SK-N-SH (cell line): ENCODE measurements around the gene MCM5. TPM values are rescaled to one million over a fixed set of nuclear protein-coding genes. Genes with fewer than 3 reads are reported as not detected.

Source experiments
- CTCF ChIA-PET: fragments of 300-600, 350-600 bp; formaldehyde crosslinking; extraction: SDS; loops from one replicate; lab custom pipeline; 2021; lab: Yijun Ruan, JAX
- POLR2A ChIA-PET: fragments of 350-600 bp; sonication (Branson Sonifier 250); formaldehyde crosslinking; extraction: SDS; loops from one replicate; lab custom pipeline; 2020; ENCODE audit warnings: antibody characterized with exemption, inconsistent platforms; lab: Yijun Ruan, JAX
- DNase-seq: peaks from one replicate; pipeline ENCODE4 v3.0.0; 2012
- H2AFZ ChIP-seq: fragments of 200-600 bp; sonication (generic); 2 replicates; pipeline ENCODE4 v1.8.1; 2016; ENCODE audit warnings: antibody characterized with exemption, mild to moderate bottlenecking, low read depth
- H3F3A ChIP-seq: fragments of 200-600 bp; sonication (generic); replicated peaks from 2 replicates; pipeline ENCODE3; 2016; ENCODE audit warnings: antibody characterized with exemption, mild to moderate bottlenecking; ENCODE audit not compliant: insufficient read depth
- H3K27ac ChIP-seq, 2 experiments: fragments of 200-500 bp in 1 of 2; fragments of 200-600 bp in 1 of 2; sonication (Bioruptor generic) in 1 of 2; sonication (generic), shearing (Covaris generic) in 1 of 2; 2 replicates each; pipeline versions ENCODE4 v1.5.1 to v1.6.1; 2014 to 2016; ENCODE audit warnings: low read depth in 2 of 2, inconsistent platforms in 1 of 2, low read length in 1 of 2, mild to moderate bottlenecking in 1 of 2, mixed read lengths in 1 of 2
- H3K27me3 ChIP-seq: fragments of 200-600 bp; sonication (generic), shearing (Covaris generic); 2 replicates; pipeline ENCODE4 v1.6.1; 2016; ENCODE audit warnings: mixed run types; ENCODE audit not compliant: insufficient read depth
- H3K36me3 ChIP-seq, 2 experiments: fragments of 200-500 bp in 1 of 2; fragments of 200-600 bp in 1 of 2; sonication (Bioruptor generic) in 1 of 2; sonication (generic) in 1 of 2; replicated peaks in 1 of 2; 2 replicates each; pipeline versions ENCODE3 to v1.5.1; 2014 to 2016; ENCODE audit warnings: low read length in 1 of 2, mild to moderate bottlenecking in 1 of 2; ENCODE audit not compliant: insufficient read depth in 2 of 2, control insufficient read depth in 1 of 2
- H3K4me1 ChIP-seq, 2 experiments: fragments of 200-500 bp in 1 of 2; fragments of 200-600 bp in 1 of 2; sonication (Bioruptor generic) in 1 of 2; sonication (generic), shearing (Covaris generic) in 1 of 2; 2 replicates each; pipeline versions ENCODE4 v1.5.1 to v1.6.1; 2014 to 2016; ENCODE audit warnings: low read depth in 1 of 2, low read length in 1 of 2, mixed run types in 1 of 2; ENCODE audit not compliant: insufficient read depth in 2 of 2, control insufficient read depth in 1 of 2
- H3K4me2 ChIP-seq: fragments of 200-600 bp; sonication (generic), shearing (Covaris generic); 2 replicates; pipeline ENCODE4 v1.6.1; 2017; ENCODE audit warnings: mixed run types
- H3K4me3 ChIP-seq, 2 experiments: fragments of 200-500 bp in 1 of 2; fragments of 200-600 bp in 1 of 2; sonication (Bioruptor generic) in 1 of 2; sonication (generic), shearing (Covaris generic) in 1 of 2; 2 replicates each; pipeline versions ENCODE4 v1.5.1 to v1.8.1; 2014 to 2016; ENCODE audit warnings: low read depth in 2 of 2, inconsistent platforms in 1 of 2, low read length in 1 of 2, mild to moderate bottlenecking in 1 of 2, mixed read lengths in 1 of 2, moderate library complexity in 1 of 2
- H3K79me2 ChIP-seq: fragments of 200-600 bp; sonication (generic); 2 replicates; pipeline ENCODE4 v1.8.1; 2017; ENCODE audit warnings: mild to moderate bottlenecking; ENCODE audit not compliant: insufficient read depth
- H3K9ac ChIP-seq: fragments of 200-600 bp; sonication (generic); 2 replicates; pipeline ENCODE4 v1.6.1; 2017; ENCODE audit warnings: mixed run types
- H3K9me2 ChIP-seq: fragments of 200-600 bp; sonication (generic); 2 replicates; pipeline ENCODE4 v1.6.1; 2017; ENCODE audit warnings: mixed run types
- H3K9me3 ChIP-seq: fragments of 200-600 bp; sonication (generic); 2 replicates; pipeline ENCODE4 v1.6.1; 2017; ENCODE audit warnings: mixed run types, mild to moderate bottlenecking, moderate library complexity
- H4K20me1 ChIP-seq: fragments of 200-600 bp; sonication (generic); 2 replicates; pipeline ENCODE4 v1.6.1; 2017; ENCODE audit warnings: mild to moderate bottlenecking, mixed run types; ENCODE audit not compliant: insufficient read depth
- GATA2 ChIP-seq: sonication (generic); formaldehyde crosslinking; IDR thresholded peaks from 2 replicates; pipeline ENCODE4 v1.5.0; 2020; ENCODE audit warnings: mild to moderate bottlenecking, missing genetic modification reagents
- IRF3 ChIP-seq: fragments of 150-350 bp; IDR thresholded peaks from 2 replicates; pipeline ENCODE4 v1.6.1; 2016; ENCODE audit warnings: mild to moderate bottlenecking, low read depth, low read length
- JUND ChIP-seq: IDR thresholded peaks from 2 replicates; pipeline ENCODE4 v1.4.0; 2012
- MXI1 ChIP-seq: IDR thresholded peaks from 2 replicates; pipeline ENCODE4 v1.6.1; 2012; ENCODE audit warnings: mild to moderate bottlenecking, low read depth, low read length, improper control_type of control experiment
- NFIC ChIP-seq: IDR thresholded peaks from 2 replicates; pipeline ENCODE4 v1.4.0; 2012; ENCODE audit warnings: borderline replicate concordance
- NRF1 ChIP-seq: IDR thresholded peaks from 2 replicates; pipeline ENCODE4 v1.6.1; 2012; ENCODE audit warnings: low read depth, mild to moderate bottlenecking, low read length
- PBX3 ChIP-seq: IDR thresholded peaks from 2 replicates; pipeline ENCODE4; 2012
- RAD21 ChIP-seq: IDR thresholded peaks from 2 replicates; pipeline ENCODE4 v1.6.1; 2012; ENCODE audit warnings: mild to moderate bottlenecking, low read length
- SIN3A ChIP-seq: IDR thresholded peaks from 2 replicates; pipeline ENCODE4 v1.6.1; 2012; ENCODE audit warnings: low read depth, mild to moderate bottlenecking, low read length, moderate library complexity, borderline replicate concordance
- SMC3 ChIP-seq: IDR thresholded peaks from 2 replicates; pipeline ENCODE4 v1.6.1; 2012; ENCODE audit warnings: low read depth, low read length, improper control_type of control experiment
- TEAD4 ChIP-seq: IDR thresholded peaks from 2 replicates; pipeline ENCODE4 v1.4.0; 2012; ENCODE audit warnings: mild to moderate bottlenecking, borderline replicate concordance; ENCODE audit not compliant: insufficient read depth
- USF1 ChIP-seq: IDR thresholded peaks from 2 replicates; pipeline ENCODE4 v1.4.0; 2012; ENCODE audit warnings: low read depth, borderline replicate concordance
- USF2 ChIP-seq: fragments of 150-350 bp; IDR thresholded peaks from 2 replicates; pipeline ENCODE4 v1.6.1; 2017; ENCODE audit warnings: antibody characterized with exemption, low read length, low read depth, borderline replicate concordance
- YY1 ChIP-seq: IDR thresholded peaks from 2 replicates; pipeline ENCODE4 v1.4.0; 2012; ENCODE audit warnings: low read depth, mild to moderate bottlenecking
- WGBS: methylation state at CpG from one replicate; pipeline ENCODE4 v1.1.6; 2017; ENCODE audit warnings: low lambda C conversion rate; 5-methylcytosine and 5-hydroxymethylcytosine counted together
- polyA plus RNA-seq, 3 experiments: library from polyadenylated mRNA; depleted of rRNA; stranded (reverse); fragments of >200 nt; gene quantifications; 2 replicates each; pipeline ENCODE4 v1.2.3, GENCODE V29; 2012

The MCM5 gene
- polyA plus RNA-seq, 1 of the 3 experiments (the other 2 are of a cell fraction): 42.9 TPM

GRCh38 chr22:35426801-35427140 lies 26.8 kb downstream of the MCM5 start:
- CTCF ChIA-PET: interaction anchor here (7.6 kb wide), 1 partner anchor 155 kb away, joined by 161 read pairs; no protein-coding TSS in a partner anchor
- H2AFZ ChIP-seq: no peak overlapping the region
- H3K36me3 ChIP-seq: peaks cover 0 to 19% of the 10 kb centered on the region in 2 experiments

More at GRCh38 chr22:35426801-35427140, 26.8 kb downstream of the MCM5 start:
- Histone ChIP-seq H3K4me3 (no peak overlapping the region), H3K79me2 (no peaks in the 10 kb centered on the region), H3K4me1 (peaks cover 0 to 9% of the 10 kb centered on the region in 2 experiments; a peak in 1 of 4 replicates), H3K27me3 (no peaks in the 10 kb centered on the region), H3K4me2 (no peak overlapping the region; the same call in 1 of the 2 replicates), H3K9me3 (no peaks in the 10 kb centered on the region), H3K9me2 (no peaks in the 10 kb centered on the region), H4K20me1 (no peaks in the 10 kb centered on the region), H3K9ac (no peak overlapping the region), H3F3A (no peaks in the 10 kb centered on the region), H3K27ac (peak overlapping the region in 1 of 2 experiments; percentile 3; a peak in 1 of 4 replicates)
- POLR2A ChIA-PET: no interaction called here
- 82% methylated on average over 5 of the region's 5 CpGs for WGBS
- DNase-seq: no peak
- TF ChIP-seq SIN3A: no peak
- no peak for TF ChIP-seq PBX3
- no peak for TF ChIP-seq USF2
- no peak for TF ChIP-seq GATA2 (CRISPR knock-in tag)
- TF ChIP-seq RAD21: no peak
- TF ChIP-seq NRF1: no peak
- TF ChIP-seq NFIC: no peak
- TF ChIP-seq JUND: no peak
- TF ChIP-seq IRF3: no peak
- no peak for TF ChIP-seq MXI1
- no peak for TF ChIP-seq SMC3
- no peak for TF ChIP-seq YY1
- TF ChIP-seq USF1: no peak
- no peak for TF ChIP-seq TEAD4
